Measurements from ENCODE around the gene RGS6.
"Not testable (repeated sequence)": the region's sequence is repeated elsewhere in the genome, so short reads cannot be mapped to it uniquely, and the experiment has no call there.

The RGS6 gene

GRCh38 chr14:71911669-71912068, 20.6 kb upstream of the RGS6 start:
- no peak for DNase-seq (ENCODE audit: extremely low spot score)
- ChIA-PET CTCF (no interaction called here), POLR2A (no interaction called here)
- TF ChIP-seq NFRKB (IDR thresholded peaks at IDR 0.05): no peak
- no peak for TF ChIP-seq ELF4 (IDR thresholded peaks at IDR 0.05)
- no peak for TF ChIP-seq LEF1 (IDR thresholded peaks at IDR 0.05; ENCODE audit: borderline replicate concordance)
- no peak for TF ChIP-seq BHLHE40 (IDR thresholded peaks at IDR 0.05; ENCODE audit: borderline replicate concordance)
- no peak for TF ChIP-seq FOXA1 (IDR thresholded peaks at IDR 0.05)
- TF ChIP-seq FOXK2 (IDR thresholded peaks at IDR 0.05): no peak
- no peak for TF ChIP-seq TARDBP (IDR thresholded peaks at IDR 0.05)
- no peak for TF ChIP-seq FOXM1 (IDR thresholded peaks at IDR 0.05; ENCODE audit: borderline replicate concordance)
- TF ChIP-seq L3MBTL2 (conservative IDR thresholded peaks at IDR 0.05): no peak
- TF ChIP-seq CTBP1 (IDR thresholded peaks at IDR 0.05; ENCODE audit: borderline replicate concordance): no peak
- TF ChIP-seq ZNF384 (IDR thresholded peaks at IDR 0.05): no peak
- no peak for TF ChIP-seq HDGF (IDR thresholded peaks at IDR 0.05; ENCODE audit: borderline replicate concordance)
- no peak for TF ChIP-seq SUZ12 (IDR thresholded peaks at IDR 0.05)
- TF ChIP-seq ARNT (IDR thresholded peaks at IDR 0.05): no peak
- no peak for TF ChIP-seq SP1 (IDR thresholded peaks at IDR 0.05)
- TF ChIP-seq, protein P1, sequence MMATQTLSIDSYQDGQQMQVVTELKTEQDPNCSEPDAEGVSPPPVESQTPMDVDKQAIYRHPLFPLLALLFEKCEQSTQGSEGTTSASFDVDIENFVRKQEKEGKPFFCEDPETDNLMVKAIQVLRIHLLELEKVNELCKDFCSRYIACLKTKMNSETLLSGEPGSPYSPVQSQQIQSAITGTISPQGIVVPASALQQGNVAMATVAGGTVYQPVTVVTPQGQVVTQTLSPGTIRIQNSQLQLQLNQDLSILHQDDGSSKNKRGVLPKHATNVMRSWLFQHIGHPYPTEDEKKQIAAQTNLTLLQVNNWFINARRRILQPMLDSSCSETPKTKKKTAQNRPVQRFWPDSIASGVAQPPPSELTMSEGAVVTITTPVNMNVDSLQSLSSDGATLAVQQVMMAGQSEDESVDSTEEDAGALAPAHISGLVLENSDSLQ (IDR thresholded peaks at IDR 0.05): no peak

- TF ChIP-seq CTBP1 (IDR thresholded peaks at IDR 0.05; ENCODE audit: borderline replicate concordance) (no peak), SP1 (IDR thresholded peaks at IDR 0.05) (no peak), ZNF384 (IDR thresholded peaks at IDR 0.05) (no peak), LEF1 (IDR thresholded peaks at IDR 0.05; ENCODE audit: borderline replicate concordance) (no peak)
- CTCF ChIA-PET: no interaction called here
- POLR2A ChIA-PET: no interaction called here
- no peak for DNase-seq (ENCODE audit: extremely low spot score)
These were observed 18.9 kb upstream of the RGS6 start for GRCh38 chr14:71913342-71913741.

GRCh38 chr14:71918955-71919354, 13.3 kb upstream of the RGS6 start:
- POLR2A ChIA-PET: interaction anchor here (0.6 kb wide), 1 partner anchor 13 kb away, joined by 4 read pairs; no protein-coding TSS in a partner anchor

GRCh38 chr14:71923513-71923912, 8.7 kb upstream of the RGS6 start:
- ChIA-PET POLR2A (no interaction called here), CTCF (no interaction called here)
- no peak for DNase-seq (ENCODE audit: extremely low spot score)
- TF ChIP-seq ELF4 (IDR thresholded peaks at IDR 0.05): no peak
- no peak for TF ChIP-seq ZNF384 (IDR thresholded peaks at IDR 0.05)
- no peak for TF ChIP-seq FOXM1 (IDR thresholded peaks at IDR 0.05; ENCODE audit: borderline replicate concordance)
- TF ChIP-seq NFRKB (IDR thresholded peaks at IDR 0.05): no peak
- TF ChIP-seq SUZ12 (IDR thresholded peaks at IDR 0.05): no peak

More at GRCh38 chr14:71918955-71919354, 13.3 kb upstream of the RGS6 start:
- peak; percentile 28 for DNase-seq (ENCODE audit: extremely low spot score)
- CTCF ChIA-PET: interaction anchor here (0.5 to 1.1 kb wide), 2 partner anchors 13 to 742 kb away, joined by 3 read pairs; partner anchors contain the start of gene RGS6
- TF ChIP-seq ARNT (IDR thresholded peaks at IDR 0.05) (no peak), SP1 (IDR thresholded peaks at IDR 0.05) (no peak), L3MBTL2 (conservative IDR thresholded peaks at IDR 0.05) (no peak), TARDBP (IDR thresholded peaks at IDR 0.05) (no peak), LEF1 (IDR thresholded peaks at IDR 0.05; ENCODE audit: borderline replicate concordance) (no peak), CTBP1 (IDR thresholded peaks at IDR 0.05; ENCODE audit: borderline replicate concordance) (no peak), BHLHE40 (IDR thresholded peaks at IDR 0.05; ENCODE audit: borderline replicate concordance) (no peak), FOXK2 (IDR thresholded peaks at IDR 0.05) (no peak), HDGF (IDR thresholded peaks at IDR 0.05; ENCODE audit: borderline replicate concordance) (no peak), FOXM1 (IDR thresholded peaks at IDR 0.05; ENCODE audit: borderline replicate concordance) (no peak), ZNF384 (IDR thresholded peaks at IDR 0.05) (no peak), ELF4 (IDR thresholded peaks at IDR 0.05) (no peak), FOXA1 (IDR thresholded peaks at IDR 0.05) (no peak), NFRKB (IDR thresholded peaks at IDR 0.05) (no peak), SUZ12 (IDR thresholded peaks at IDR 0.05) (no peak)
- TF ChIP-seq, protein P1 (IDR thresholded peaks at IDR 0.05): no peak

- TF ChIP-seq HDGF (IDR thresholded peaks at IDR 0.05; ENCODE audit: borderline replicate concordance) (no peak), BHLHE40 (IDR thresholded peaks at IDR 0.05; ENCODE audit: borderline replicate concordance) (no peak), NFRKB (IDR thresholded peaks at IDR 0.05) (no peak), ELF4 (IDR thresholded peaks at IDR 0.05) (no peak), TARDBP (IDR thresholded peaks at IDR 0.05) (no peak), LEF1 (IDR thresholded peaks at IDR 0.05; ENCODE audit: borderline replicate concordance) (no peak), CTBP1 (IDR thresholded peaks at IDR 0.05; ENCODE audit: borderline replicate concordance) (no peak)
- TF ChIP-seq, protein P1 (IDR thresholded peaks at IDR 0.05): no peak
- DNase-seq (ENCODE audit: extremely low spot score): no peak
- POLR2A ChIA-PET: interaction anchor here (1.1 kb wide), 1 partner anchor 9 kb away, joined by 3 read pairs; no protein-coding TSS in a partner anchor
- CTCF ChIA-PET: interaction anchor here (0.6 to 0.9 kb wide), 2 partner anchors 11 to 12 kb away, joined by 3 to 5 read pairs; no protein-coding TSS in a partner anchor
These were observed 569 bp upstream of the RGS6 start for GRCh38 chr14:71931492-71932228.

DNA sequence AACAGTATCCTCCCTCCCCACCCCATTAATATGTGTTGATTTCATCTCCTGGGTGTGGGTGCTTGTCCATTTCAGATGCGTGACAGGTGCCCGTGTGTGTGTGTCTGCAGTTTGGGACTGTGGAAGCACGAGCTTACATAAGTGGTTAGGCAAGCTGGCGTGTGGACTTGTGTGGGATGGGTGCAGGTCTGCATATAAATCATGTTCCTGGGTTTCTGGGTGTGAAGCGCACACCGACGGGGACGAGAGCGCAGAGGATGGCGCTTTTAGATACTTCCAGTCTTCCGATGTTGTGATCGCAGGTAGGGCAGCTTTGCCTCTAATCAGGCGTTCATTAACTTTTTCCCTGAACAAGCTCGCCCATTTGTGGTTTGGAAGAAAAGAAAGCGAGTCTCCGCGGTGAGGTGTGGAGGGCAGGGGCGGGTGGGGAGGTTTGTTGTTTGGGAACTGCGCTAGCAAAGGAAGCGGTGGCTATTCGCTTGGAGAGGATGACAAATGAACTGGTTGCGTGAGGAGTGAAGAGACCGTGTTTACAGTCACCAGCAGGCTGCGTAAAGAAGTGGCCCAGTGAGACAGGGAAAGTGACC, 865 bp downstream of the RGS6 start:
- ChIA-PET POLR2A (interaction anchor here (1.1 kb wide), 1 partner anchor 10 kb away, joined by 3 read pairs; no protein-coding TSS in a partner anchor), CTCF (no interaction called here)
- peak; percentile 16 for DNase-seq (ENCODE audit: extremely low spot score)
- TF ChIP-seq ARNT (IDR thresholded peaks at IDR 0.05): no peak
- TF ChIP-seq BHLHE40 (IDR thresholded peaks at IDR 0.05; ENCODE audit: borderline replicate concordance): no peak
- TF ChIP-seq NFRKB (IDR thresholded peaks at IDR 0.05): no peak
- TF ChIP-seq FOXM1 (IDR thresholded peaks at IDR 0.05; ENCODE audit: borderline replicate concordance): no peak
- TF ChIP-seq ZNF384 (IDR thresholded peaks at IDR 0.05): no peak
- TF ChIP-seq HDGF (IDR thresholded peaks at IDR 0.05; ENCODE audit: borderline replicate concordance): no peak
- no peak for TF ChIP-seq ELF4 (IDR thresholded peaks at IDR 0.05)
- no peak for TF ChIP-seq CTBP1 (IDR thresholded peaks at IDR 0.05; ENCODE audit: borderline replicate concordance)
- TF ChIP-seq, protein P1 (IDR thresholded peaks at IDR 0.05): no peak
- TF ChIP-seq SUZ12 (IDR thresholded peaks at IDR 0.05): no peak
- no peak for TF ChIP-seq FOXA1 (IDR thresholded peaks at IDR 0.05)
- no peak for TF ChIP-seq SP1 (IDR thresholded peaks at IDR 0.05)
- TF ChIP-seq TARDBP (IDR thresholded peaks at IDR 0.05): no peak
- TF ChIP-seq FOXK2 (IDR thresholded peaks at IDR 0.05): no peak

- POLR2A ChIA-PET; DNase-seq (ENCODE audit: extremely low spot score); CTCF ChIA-PET: not testable (repeated sequence)
These were observed 6.0 kb downstream of the RGS6 start for GRCh38 chr14:71938273-71938672.

- POLR2A ChIA-PET; CTCF ChIA-PET; DNase-seq (ENCODE audit: extremely low spot score): not testable (repeated sequence)
These were observed 7.1 kb downstream of the RGS6 start for GRCh38 chr14:71939344-71939743.

- CTCF ChIA-PET; POLR2A ChIA-PET; DNase-seq (ENCODE audit: extremely low spot score): not testable (repeated sequence)
These were observed 8.3 kb downstream of the RGS6 start for GRCh38 chr14:71940500-71940899.
